ENCODE results near the gene MEF2C.

The MEF2C gene

DNA sequence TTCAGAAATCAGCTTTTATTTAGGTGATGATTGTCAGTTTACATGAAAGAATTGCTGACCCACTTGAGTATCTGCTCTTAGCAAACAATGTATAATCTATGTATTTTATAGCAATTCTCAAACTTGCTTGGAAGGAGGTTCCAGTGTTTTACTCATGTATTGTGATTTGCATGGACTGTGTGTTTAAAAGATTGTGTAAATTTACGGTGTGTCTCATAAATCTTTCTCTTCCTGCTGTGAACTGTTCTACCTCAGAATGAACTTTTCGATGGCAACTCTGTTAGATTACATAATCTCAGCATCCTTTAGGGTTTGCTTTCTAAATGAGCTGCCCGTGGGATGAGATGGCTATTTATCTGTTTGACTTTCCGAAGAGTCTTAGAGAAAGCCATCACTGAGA lies 122.5 kb downstream of the MEF2C start:
- DNase-seq (ENCODE audit: low spot score), result no peak

DNA sequence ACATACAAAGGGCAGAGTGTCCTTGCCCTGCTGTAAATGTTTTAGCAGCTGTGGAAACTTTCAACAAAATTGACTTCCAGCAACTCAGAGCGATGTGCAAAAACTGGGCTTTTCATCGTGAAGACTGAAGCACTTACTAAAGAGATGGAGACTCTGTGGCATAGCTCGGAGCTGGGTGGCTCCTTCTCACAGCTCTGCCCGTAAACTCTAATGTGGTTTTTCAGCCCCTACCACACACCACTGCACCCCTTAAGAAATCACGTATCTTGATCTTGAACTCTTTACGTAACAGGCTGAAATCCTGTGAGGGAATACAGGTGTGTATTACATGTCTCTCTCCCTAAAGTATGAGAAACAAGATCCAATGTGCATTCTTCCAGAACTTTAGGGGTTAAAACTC lies 124.4 kb downstream of the MEF2C start:
- DNase-seq (ENCODE audit: low spot score), result no peak

DNA sequence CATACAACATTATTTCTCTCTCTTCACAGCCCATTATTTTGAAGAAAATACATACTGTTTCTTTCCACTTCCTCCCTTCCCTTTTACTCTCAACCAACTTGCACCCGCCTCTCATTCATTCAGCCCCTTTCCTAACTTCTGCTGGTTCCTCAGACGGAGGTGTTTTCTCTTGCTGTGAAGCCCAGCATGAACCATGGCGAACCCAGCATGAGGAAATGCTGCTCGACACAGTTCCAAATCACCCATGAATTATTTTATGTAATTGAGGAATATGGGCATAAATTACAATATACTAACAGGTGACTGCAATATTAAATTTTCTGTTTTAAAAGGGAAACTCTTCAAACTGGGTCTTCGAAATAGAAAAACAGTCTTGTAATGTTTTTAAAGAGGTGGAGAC lies 124.8 kb downstream of the MEF2C start:
- no peak for DNase-seq (ENCODE audit: low spot score)

DNA sequence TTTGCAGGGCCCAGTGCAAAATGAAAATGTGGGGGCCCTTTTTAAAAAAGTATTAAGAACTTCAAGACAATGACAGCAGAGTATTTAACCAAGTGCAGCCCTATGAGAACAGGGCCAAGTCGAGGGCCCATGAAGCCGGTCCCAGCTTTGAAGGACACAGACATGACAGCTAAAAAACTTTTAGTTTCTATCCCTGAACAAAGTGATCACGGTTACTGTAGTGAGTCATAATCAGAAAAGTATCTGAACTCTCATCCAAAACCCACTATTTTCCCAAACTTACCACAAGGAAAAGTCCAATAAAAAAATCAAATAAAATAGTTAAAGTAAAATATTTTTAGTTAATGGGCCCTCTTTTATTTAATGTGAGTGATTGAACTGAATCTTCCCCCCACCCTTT lies 126.0 kb downstream of the MEF2C start:
- DNase-seq (ENCODE audit: low spot score), result no peak

DNA sequence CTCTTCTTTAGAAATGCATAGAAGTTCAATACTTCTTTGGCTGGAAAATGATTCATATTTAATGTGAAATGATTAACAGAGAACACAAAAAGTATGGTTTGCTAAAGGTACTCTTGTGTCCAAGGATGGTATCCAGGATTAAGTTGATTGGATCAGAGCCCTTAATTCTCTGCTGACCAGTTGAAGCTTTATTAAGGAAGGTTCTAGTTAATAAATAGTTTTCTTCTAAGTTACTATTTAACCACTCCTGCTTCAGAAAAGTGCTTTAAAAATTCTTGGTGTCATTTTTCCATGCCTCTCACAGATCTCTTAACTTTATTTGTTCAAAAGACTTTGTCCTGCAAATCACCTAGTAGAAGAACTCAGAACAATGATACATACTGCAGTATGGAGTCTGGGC lies 134.3 kb downstream of the MEF2C start:
- DNase-seq (ENCODE audit: low spot score), result no peak

DNA sequence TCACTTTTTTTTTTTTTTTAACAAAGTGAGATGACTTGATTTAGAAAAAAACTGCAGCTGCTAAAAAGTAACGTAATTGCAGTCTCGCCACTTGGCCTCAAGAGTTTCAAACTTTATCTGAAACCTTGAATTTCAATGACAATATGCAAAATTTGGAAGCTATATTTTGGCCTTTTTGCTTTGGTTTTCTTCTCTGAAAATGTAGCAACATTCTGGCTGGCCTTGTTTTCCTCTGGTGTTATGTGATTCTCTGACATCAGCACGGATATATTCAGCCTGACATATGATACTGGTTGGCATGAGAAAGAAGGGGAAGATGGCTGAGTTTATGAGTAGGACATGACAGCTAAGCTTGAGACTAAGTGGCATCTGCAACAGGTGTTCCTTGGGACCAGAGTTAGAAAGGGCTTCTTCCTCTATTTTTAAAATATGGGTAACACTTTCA lies 136.5 kb downstream of the MEF2C start:
- no peak for DNase-seq (ENCODE audit: low spot score)

DNA sequence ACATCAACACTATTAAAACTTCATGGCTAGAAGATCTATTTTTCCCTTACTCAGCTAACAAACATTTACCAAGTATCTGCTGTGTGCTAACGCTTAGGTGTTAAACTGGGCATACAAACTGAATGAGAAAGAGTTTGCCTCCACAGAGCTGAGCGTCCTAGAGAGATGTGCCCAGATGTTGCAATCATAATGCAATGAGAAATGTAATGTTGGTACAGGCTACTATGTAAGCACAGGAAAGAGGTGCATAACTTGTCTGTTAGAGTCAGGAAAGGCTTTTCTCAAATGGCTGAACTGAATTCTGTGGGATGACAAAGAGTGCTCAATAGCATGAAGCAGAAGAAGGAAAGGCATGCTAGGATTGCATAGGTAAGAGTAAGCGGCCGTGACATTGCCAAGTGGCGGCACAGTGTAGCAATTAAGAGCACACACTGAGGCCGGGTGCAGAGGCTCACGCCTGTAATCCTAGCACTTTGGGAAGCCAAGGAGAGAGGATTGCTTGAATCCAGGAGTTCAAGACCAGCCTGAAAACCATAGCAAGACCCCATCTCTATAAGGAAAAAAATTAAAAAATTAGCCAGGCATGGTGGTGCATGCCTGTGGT lies 137.8 kb downstream of the MEF2C start:
- DNase-seq (ENCODE audit: low spot score), result no peak

DNA sequence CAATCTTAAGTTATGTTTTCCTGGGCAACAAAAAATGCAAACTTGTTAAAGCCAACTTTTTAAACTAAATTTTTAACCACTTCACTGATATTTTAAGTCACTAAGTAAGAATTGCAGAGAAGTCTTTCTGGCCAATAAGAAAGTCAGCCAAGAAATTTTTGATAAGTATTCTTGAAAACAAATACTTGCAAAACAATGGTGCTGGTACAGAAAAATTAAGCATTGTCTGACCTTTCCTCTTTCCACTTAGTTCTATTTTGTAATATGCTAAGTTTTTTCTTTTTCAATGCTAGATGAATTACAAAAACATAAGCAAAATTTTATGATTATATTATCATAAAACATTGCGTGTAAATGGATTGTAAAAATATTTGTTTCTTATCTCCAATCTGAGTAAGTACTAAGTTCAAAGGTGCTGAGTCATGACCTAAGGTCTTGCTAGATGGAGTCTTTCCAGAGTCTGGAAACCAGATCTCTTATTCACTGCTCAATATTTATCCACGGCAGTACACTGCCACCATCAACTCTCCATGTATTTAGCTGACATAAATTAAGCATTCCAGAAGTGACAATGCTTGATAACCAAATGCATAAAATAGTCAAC lies 139.7 kb downstream of the MEF2C start:
- no peak for DNase-seq (ENCODE audit: low spot score)

DNA sequence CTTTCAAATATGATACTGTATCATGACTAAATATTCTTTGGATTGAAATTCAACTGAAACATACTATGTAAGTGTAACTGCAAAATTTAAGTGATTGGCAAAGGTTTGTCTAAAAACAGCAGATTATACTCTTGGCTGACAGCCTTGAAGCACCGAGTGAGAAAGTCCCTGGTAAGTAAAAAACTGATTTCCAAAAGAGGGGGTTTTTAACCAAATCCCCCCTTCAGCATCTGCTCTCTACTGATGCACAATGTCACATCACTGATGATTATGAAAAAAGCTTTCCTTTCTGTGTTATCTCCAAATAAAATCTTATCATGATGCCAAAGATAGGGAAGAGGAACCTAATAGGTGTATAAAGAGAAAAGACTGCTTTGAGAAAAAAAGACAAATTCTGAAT lies 141.0 kb downstream of the MEF2C start:
- no peak for DNase-seq (ENCODE audit: low spot score)

DNA sequence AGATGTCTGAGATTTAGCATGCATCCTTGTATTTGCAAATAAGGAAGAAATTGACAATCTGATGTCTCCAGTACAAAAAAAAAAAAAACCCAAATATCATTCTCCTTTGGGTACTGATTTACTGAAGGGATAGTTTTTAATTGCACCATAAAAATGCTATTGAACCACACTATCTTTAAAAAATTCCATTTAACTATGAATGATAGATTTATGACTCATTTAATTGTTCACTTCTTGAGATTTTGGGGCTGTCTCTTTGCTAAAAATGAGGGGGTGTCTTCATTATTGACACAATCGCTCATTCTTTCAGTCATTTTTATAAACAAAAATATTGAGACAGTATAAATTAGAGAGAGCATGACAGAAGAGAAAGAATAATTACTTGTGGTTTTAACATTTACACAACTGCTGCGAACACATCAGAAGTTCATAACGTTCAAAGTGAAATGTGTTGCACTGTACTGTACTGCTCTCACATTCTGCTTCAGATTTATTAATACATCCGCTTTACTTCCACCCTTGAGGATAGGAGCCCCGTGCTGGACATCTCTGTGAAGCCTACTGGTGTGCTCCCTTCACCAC lies 142.3 kb downstream of the MEF2C start:
- DNase-seq (ENCODE audit: low spot score), result no peak

DNA sequence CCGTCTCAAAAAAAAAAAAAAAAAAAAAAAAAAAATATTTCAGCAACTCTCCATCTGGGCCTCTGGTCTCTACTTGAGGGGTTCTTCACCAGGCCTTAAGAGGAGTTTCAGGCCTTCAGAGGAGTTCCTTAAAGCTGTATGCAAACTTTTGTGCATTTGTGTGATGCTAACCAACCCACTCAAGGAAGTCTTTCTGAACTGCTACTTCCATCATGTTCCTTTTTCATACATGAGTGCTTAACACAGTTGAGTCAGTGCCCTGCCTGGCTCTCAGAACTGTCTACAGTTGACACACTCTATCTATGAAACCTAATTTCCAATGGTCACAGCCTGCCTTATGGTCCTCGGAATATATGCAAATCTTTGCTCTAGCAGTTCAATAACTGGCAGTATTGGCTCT lies 146.5 kb downstream of the MEF2C start:
- no peak for DNase-seq (ENCODE audit: low spot score)

DNA sequence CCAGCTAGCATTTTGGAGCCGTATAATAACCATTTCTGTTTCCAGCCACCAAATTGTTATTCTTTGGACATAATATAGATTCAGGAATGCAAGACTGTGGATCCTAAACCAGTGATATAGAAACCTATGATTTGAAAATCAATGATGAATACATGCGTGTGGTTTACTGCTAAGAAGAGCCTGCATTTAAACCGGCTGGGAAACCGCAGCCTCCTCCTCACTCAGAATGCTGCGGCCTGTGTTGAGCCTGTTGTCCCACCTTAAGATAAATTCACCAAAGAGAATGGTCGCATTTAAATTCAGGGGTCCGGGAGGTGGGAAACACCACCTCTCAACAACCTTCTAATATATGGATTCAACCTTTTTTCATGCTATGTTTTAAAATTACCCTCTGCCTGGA lies 148.0 kb downstream of the MEF2C start:
- no peak for DNase-seq (ENCODE audit: low spot score)

DNA sequence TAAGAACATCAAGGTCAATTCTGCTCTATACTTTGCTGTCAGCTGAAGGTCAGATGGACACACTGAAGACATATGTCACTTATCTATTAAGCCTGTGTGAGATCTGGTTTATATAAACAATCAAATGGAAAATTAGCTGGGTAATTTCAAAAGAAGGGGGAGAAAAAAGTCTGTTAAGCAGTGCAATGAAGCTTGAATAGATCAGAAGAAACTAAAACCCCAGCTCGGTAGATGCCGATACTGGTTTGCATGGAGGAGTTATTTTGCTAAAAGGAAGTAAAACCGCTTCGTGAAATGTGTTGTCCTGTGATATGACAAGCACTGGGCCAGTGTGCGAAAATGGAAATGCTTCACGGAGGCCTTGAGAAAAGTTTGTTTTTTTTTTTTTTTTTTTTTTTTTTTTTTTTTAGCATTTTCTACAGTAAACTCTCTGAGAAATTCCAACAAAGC lies 148.8 kb downstream of the MEF2C start:
- no peak for DNase-seq (ENCODE audit: low spot score)

DNA sequence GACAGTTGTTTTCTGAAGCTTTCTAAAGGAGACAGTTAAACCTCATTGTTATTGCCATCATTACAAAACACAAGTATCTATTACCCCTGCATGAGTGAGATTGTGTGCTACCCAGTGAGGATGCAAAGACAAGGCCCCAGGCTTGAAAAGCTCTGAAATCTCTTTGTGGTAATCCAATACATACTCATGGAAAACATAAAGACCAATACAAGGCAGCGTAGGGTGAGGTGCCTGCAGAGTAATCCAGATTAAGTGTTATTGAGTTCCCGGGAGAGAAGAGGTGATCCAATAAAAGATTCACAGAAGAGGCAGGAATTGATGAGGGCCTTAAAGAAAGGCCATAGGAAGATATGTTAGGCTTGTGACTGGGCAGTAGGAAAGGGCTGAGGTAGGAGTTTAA lies 150.1 kb downstream of the MEF2C start:
- DNase-seq (ENCODE audit: low spot score), result no peak

DNA sequence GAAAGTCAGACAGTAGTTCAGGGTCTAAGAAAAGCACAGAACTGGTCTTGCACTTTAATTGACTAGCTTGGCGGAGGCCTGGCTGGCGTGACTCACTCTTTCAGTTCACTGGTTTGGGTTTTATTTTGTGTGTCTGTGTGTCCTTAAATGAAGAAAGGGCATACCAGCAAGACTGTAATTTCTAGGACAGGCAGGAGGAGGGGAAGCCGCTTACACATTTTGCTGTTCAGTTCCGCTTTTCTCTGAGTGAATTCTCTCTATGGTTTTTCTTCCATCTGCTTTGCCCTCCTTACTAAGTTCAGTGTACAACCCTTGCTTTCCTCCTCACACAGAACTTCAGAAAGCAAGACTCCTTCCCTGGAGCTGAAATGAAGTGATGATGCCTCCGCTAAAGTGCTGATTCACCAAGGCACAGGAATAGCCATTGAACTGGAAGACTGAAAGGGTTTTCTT lies 150.8 kb downstream of the MEF2C start:
- no peak for DNase-seq (ENCODE audit: low spot score)

DNA sequence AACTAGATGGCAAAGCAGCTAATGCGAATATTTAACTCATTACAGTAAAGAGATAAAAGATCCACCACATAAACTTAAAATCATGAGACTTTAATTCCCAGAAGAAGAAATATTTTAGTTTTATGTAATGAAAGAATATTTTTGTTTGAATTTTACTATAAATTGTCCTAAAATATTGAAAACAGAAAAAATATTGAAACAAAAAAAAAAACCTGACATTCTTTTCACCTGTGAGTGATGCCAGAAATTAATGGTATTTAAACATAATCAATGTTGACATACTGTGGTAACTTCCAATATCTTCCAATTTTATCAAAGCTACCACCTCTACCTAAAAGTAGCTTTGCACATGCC lies 153.2 kb downstream of the MEF2C start:
- DNase-seq (ENCODE audit: low spot score), result no peak

DNA sequence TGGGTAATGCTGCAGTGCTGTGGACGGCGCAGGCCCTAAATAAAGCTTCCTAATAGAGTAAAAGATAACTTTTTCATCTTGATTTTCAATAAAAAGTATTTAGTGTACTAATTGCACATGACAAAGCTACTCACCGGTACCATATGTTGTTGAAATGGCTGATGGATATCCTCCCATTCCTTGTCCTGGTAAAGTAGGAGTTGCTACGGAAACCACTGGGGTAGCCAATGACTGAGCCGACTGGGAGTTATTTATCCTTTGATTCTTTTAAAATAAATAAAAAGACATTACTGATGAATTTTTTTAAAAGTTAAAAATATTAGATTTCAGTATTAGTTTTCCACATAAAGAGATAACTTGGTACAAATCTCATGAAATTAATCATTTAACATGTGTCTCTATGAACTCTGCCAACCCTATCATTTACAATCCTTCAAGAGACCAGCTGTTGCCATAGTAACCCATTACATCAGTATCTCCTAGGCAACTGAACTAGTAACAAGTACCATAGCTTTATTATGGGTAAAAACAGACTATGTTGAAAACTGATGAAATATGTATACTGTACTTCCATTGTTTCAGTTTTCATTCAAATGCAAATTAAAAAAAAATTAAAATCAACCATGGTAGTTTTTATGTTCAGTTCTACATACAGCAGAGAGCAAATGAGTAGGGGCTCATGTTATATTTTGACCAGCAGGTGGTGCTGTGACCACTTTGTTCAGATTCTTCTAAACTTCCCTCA lies 153.7 kb downstream of the MEF2C start:
- peak; percentile 78 for DNase-seq (ENCODE audit: low spot score)

DNA sequence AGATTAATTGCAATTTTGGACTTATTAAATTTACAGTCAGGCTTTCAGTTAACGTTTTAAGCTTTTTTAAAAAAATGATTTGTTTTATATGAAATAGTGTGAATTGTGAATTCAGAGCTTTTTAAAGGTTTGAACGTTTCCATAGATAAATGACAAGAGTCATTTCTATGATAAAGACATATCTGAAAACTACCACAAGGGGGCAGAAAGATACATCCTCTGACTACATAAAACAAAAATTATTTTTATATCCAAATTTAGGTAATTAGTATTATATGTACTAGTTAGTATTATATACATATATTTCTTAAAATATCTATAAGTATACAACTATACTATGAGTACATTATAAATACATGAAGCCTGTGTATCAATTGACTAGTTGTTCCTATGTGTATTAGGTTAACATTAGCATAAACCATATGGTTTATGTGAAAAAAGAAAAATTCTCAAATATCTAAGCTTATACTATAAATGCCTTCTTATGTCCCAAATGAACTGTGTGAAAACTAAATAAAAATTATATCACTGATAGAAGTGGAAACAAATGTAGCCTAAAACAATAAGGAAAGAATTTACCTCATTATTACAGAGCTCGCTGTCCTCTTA lies 155.2 kb downstream of the MEF2C start:
- DNase-seq (ENCODE audit: low spot score), result no peak

DNA sequence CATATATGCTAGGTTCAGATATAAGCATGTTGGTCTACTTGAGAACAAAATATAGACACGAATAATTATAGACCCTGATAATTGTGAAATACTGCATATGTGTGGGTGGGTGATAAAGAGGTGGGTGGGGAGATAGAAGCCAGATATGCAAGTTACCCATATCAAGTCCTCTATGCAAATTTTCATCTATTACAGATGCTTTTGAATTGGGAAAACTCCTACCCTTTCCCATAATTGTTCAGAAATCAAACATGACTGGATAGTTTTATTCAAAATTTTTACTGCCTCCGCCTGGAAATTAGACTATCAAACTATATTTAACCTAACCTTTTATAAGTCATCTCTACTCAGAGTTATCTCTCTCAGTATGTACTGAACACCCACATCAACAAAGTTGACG lies 157.5 kb downstream of the MEF2C start:
- peak; percentile 52 for DNase-seq (ENCODE audit: low spot score)

DNA sequence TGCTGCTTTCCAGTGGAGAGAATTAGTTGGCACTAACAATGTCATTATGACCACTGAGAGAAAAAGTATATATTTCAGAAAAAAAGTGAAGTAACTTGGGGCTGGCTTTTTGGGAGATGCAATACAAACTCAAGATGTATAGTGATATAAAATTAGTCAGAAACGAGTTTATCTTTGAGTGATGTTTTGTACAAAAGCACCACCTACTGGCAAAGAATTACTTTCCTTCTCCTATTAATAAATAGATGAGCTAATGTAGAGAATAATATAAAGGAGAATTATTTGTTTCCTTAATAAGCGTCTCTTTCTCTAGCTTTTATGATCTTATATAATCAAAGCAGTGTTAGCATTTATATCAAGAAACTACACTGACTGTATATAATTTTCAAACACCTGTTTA lies 158.8 kb downstream of the MEF2C start:
- DNase-seq (ENCODE audit: low spot score), result no peak

DNA sequence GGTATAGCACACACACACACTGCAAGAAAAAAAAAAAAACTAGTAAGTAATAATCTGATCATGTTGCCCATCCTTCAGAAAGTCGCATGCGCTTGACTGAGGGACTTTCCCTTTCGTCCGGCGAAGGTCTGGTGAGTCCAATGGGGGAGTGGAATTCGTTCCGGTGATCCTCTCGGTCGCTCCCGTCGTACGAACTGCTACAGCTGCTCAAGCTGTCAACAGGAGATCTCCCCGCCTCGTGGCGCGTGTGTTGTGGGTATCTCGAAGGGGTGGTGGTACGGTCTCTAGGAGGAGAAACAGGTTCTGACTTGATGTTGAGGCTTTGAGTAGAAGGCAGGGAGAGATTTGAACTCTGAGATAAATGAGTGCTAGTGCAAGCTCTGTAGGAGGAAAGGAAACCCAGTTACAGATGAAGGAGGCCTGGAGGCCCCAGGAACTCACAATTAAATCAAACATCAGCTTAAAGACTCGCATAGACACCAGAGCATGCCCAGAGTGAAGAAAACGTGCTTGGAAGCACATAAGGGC lies 160.4 kb downstream of the MEF2C start:
- DNase-seq (ENCODE audit: low spot score), result no peak

DNA sequence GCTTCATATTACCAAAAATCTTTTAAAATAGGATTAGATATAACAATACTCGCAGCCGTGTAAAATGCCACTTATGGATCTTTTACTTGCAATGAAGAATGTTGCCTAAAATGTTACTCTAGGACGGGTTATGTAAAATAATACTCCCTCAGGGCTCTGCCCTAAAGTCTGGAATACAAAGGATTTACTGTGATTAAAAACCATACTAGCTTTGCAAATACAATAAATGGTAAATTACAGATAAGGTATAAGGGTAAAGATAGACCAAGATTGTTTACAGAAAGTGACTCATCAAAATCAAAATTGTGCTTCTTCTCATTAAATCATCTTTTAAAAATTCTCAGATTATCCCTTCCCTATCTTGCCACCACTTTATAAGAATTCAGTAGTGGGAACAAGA lies 163.6 kb downstream of the MEF2C start:
- no peak for DNase-seq (ENCODE audit: low spot score)

DNA sequence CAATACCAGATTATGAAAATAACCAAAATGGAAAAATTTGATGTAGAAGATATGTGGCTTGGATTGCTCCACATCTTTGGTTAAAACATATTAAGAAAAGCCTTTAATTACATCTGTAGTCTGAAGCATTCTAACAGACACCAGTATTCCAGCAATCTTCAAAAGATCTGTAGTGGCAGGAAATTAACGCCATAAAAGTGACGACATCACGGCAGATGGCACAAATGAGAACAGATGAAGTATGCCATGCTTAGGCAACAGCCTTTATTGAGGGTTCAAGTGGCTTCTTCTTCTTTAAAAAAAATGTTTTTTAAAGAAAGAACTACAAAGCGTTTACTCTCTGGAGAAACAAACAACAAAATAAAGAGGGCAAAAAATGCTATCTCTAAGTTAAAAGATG lies 164.2 kb downstream of the MEF2C start:
- DNase-seq (ENCODE audit: low spot score), result no peak
